Panc1 (cell line): Measurements from ENCODE around the gene FAM76A. TPM values are rescaled to one million over a fixed set of nuclear protein-coding genes. Genes with fewer than 3 reads are reported as not detected.
"Not testable (repeated sequence)": the region's sequence is repeated elsewhere in the genome, so short reads cannot be mapped to it uniquely, and the experiment has no call there.

Source experiments
- ATAC-seq: fragments of 200-7000 bp; cut with Tn5 transposase; 2 replicates; pipeline ENCODE4 v1.9.1; 2020; ENCODE audit warnings: mild to moderate bottlenecking, moderate library complexity
- BruUV-seq: library from RNA; stranded (reverse); fragments of 400-500 nt; replicated peaks from 2 replicates; lab custom pipeline; 2021; lab: Mats Ljungman, UMichigan
- CTCF ChIA-PET: fragments of 300-600 bp; sonication (Branson Sonifier 250); formaldehyde crosslinking; loops from one replicate; lab custom pipeline; 2022; ENCODE audit warnings: antibody characterized with exemption; lab: Charles Lee
- POLR2A ChIA-PET: fragments of 300-600 bp; sonication (Branson Sonifier 250); formaldehyde crosslinking; loops from one replicate; lab custom pipeline; 2022; ENCODE audit warnings: antibody characterized with exemption; lab: Charles Lee
- DNase-seq: peaks from one replicate; pipeline ENCODE4 v3.0.0-alpha.2; 2010; ENCODE audit warnings: low read depth, low spot score
- H3K27ac ChIP-seq: 2 replicates; pipeline ENCODE4 v1.5.1; 2011; ENCODE audit warnings: mild to moderate bottlenecking, low read length, inconsistent platforms
- H3K27me3 ChIP-seq: fragments of 200-500 bp; sonication (Bioruptor generic); 2 replicates; pipeline ENCODE4 v1.6.0; 2014; ENCODE audit warnings: low read length, inconsistent platforms; ENCODE audit not compliant: control insufficient read depth, insufficient read depth
- H3K36me3 ChIP-seq: fragments of 200-500 bp; sonication (Bioruptor generic); 2 replicates; pipeline ENCODE4 v1.5.1; 2014; ENCODE audit warnings: inconsistent platforms, mild to moderate bottlenecking, low read length, moderate library complexity; ENCODE audit not compliant: control insufficient read depth, insufficient read depth
- H3K4me1 ChIP-seq: 2 replicates; pipeline ENCODE4 v1.5.1; 2011; ENCODE audit warnings: inconsistent platforms, mild to moderate bottlenecking, low read length, moderate library complexity; ENCODE audit not compliant: control insufficient read depth, insufficient read depth
- H3K4me3 ChIP-seq, 2 experiments: 2 replicates each; pipeline ENCODE4 v1.5.1; 2011 to 2012; ENCODE audit warnings: low read depth in 2 of 2, low read length in 2 of 2, mild to moderate bottlenecking in 2 of 2, inconsistent platforms in 1 of 2, moderate library complexity in 1 of 2
- H3K9me3 ChIP-seq: fragments of 200-500 bp; sonication (Bioruptor generic); 2 replicates; pipeline ENCODE4 v1.5.1; 2014; ENCODE audit warnings: low read depth, mild to moderate bottlenecking, inconsistent platforms, low read length, moderate library complexity; ENCODE audit not compliant: control insufficient read depth, insufficient read depth
- CTCF ChIP-seq: fragments of 450-650 bp; IDR thresholded peaks from 2 replicates; pipeline ENCODE4 v1.5.1; 2017; ENCODE audit warnings: mild to moderate bottlenecking
- POLR2AphosphoS5 ChIP-seq: IDR thresholded peaks from 2 replicates; pipeline ENCODE4 v1.6.1; 2012; ENCODE audit warnings: mild to moderate bottlenecking, low read depth, low read length, moderate library complexity
- REST ChIP-seq, 2 experiments: IDR thresholded peaks; 2 replicates each; pipeline ENCODE4 v1.6.1; 2011 to 2012; ENCODE audit warnings: low read depth in 2 of 2, control low read depth in 1 of 2, low read length in 1 of 2, mild to moderate bottlenecking in 1 of 2, moderate library complexity in 1 of 2; ENCODE audit not compliant: insufficient read depth in 1 of 2
- SIN3A ChIP-seq: IDR thresholded peaks from 2 replicates; pipeline ENCODE4 v1.6.1; 2012; ENCODE audit warnings: low read depth, mild to moderate bottlenecking, low read length, moderate library complexity, borderline replicate concordance; ENCODE audit not compliant: insufficient read depth
- TCF7L2 ChIP-seq: IDR thresholded peaks from 2 replicates; pipeline ENCODE4 v1.6.1; 2011; ENCODE audit warnings: mild to moderate bottlenecking, low read depth, low read length, inconsistent platforms
- in situ Hi-C: cut with HindIII; loops from 2 replicates; pipeline ENCODE4 v1.10.0; 2016; ENCODE audit warnings: low sequenced_read_pairs, low pct_unique_long_range_greater_than_20kb
- intact Hi-C: fragments of 100-400 bp; cut with micrococcal nuclease; formaldehyde crosslinking; loops from one replicate; pipeline ENCODE4 v1.10.0; 2022; ENCODE audit not compliant: unreplicated experiment
- total RNA-seq: library from RNA; stranded (reverse); gene quantifications from one replicate; pipeline ENCODE4 v1.2.1, GENCODE V29; 2021; ENCODE audit not compliant: unreplicated experiment

FAM76A gene
- total RNA-seq, 1 experiment from 2014 or later, result 15.4 TPM

- TF ChIP-seq REST (IDR thresholded peaks at IDR 0.05; ENCODE audit: insufficient read depth in 1 of 2, low read depth in 2 of 2, low read length in 1 of 2), result no peak
- TF ChIP-seq POLR2AphosphoS5, result no peak
- TF ChIP-seq SIN3A, result no peak
- TF ChIP-seq CTCF, result no peak
- no peak for TF ChIP-seq TCF7L2
- intact Hi-C loops (no loop called here), in situ Hi-C loops (no loop called here)
- ChIA-PET POLR2A (interaction anchor here (0.6 to 1.1 kb wide), 2 partner anchors 21 to 32 kb away, joined by 3 to 4 read pairs; no protein-coding TSS in a partner anchor), CTCF (interaction anchor here (0.5 to 0.6 kb wide), 2 partner anchors 8 to 735 kb away, joined by 3 read pairs; no protein-coding TSS in a partner anchor)
- TSS peak; percentile 68 for BruUV-seq
- Histone ChIP-seq H3K4me3 (peak overlapping the region; percentile 84 to 88), H3K27me3 (no peaks in the 10 kb centered on the region), H3K9me3 (no peaks in the 10 kb centered on the region), H3K4me1 (peaks cover 6% of the 10 kb centered on the region; the same call in 1 of the 2 replicates), H3K36me3 (no peaks in the 10 kb centered on the region; the same call in 1 of the 2 replicates), H3K27ac (peak overlapping the region; percentile 83)
- ATAC-seq (no peak), DNase-seq (no peak)
These were observed 48.2 kb downstream of the FAM76A start for GRCh38 chr1:27773826-27774445.

GRCh38 chr1:27774654-27775053 lies 48.9 kb downstream of the FAM76A start:
- no TSS peak for BruUV-seq
- Histone ChIP-seq H3K4me3 (no peak overlapping the region), H3K27ac (no peak overlapping the region), H3K27me3 (no peaks in the 10 kb centered on the region), H3K4me1 (peaks cover 6% of the 10 kb centered on the region; the same call in 1 of the 2 replicates), H3K36me3 (no peaks in the 10 kb centered on the region; the same call in 1 of the 2 replicates), H3K9me3 (no peaks in the 10 kb centered on the region)
- ChIA-PET CTCF (no interaction called here), POLR2A (no interaction called here)
- TF ChIP-seq REST (IDR thresholded peaks at IDR 0.05; ENCODE audit: insufficient read depth in 1 of 2, low read depth in 2 of 2, low read length in 1 of 2) (no peak), POLR2AphosphoS5 (no peak), TCF7L2 (no peak), CTCF (no peak), SIN3A (no peak)
- in situ Hi-C loops, result no loop called here
- ATAC-seq (no peak), DNase-seq (no peak)
- intact Hi-C loops, result no loop called here

- H3K27ac ChIP-seq, intact Hi-C loops, CTCF ChIA-PET, DNase-seq, H3K36me3 ChIP-seq, H3K9me3 ChIP-seq, H3K27me3 ChIP-seq, H3K4me3 ChIP-seq, POLR2A ChIA-PET, ATAC-seq, H3K4me1 ChIP-seq, BruUV-seq, in situ Hi-C loops: not testable (repeated sequence)
These were observed 49.6 kb downstream of the FAM76A start for GRCh38 chr1:27775336-27775735.
